ENCODE results near the gene MFSD11. TPM values are rescaled to one million over a fixed set of nuclear protein-coding genes. Genes with fewer than 3 reads are reported as not detected.
A peak's percentile ranks its signal among the peaks of the same experiment; 100 is the strongest.
"Not testable (repeated sequence)": the region's sequence is repeated elsewhere in the genome, so short reads cannot be mapped to it uniquely, and the experiment has no call there.

The MFSD11 gene
- total and polyA plus RNA-seq, 8 donors, result 23.6 to 38.4 (median 35.3) TPM

DNA sequence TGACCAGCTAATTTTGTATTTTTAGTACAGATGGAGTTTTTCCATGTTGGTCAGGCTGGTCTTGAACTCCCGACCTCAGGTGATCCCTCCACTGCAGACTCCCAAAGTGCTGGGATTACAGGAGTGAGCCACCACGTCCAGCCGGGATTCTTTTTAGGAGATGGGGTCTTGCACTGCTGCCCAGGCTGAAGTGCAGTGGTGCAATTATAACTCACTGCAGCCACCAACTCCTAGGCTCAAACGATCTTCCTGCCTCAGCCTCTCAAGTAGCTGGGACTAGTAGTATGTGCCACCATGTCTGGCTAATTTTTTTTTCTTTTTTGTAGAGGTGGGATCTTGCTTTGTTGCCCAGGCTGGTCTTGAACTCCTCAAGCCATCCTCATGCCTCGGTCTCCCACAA is 73.9 kb downstream of the MFSD11 start:
- no peaks in the 10 kb centered on the region for H3K27me3 ChIP-seq
- ATAC-seq (no peak), DNase-seq (no peak)
- H3K4me3 ChIP-seq, result no peak overlapping the region
- H3K4me1 ChIP-seq, result no peaks in the 10 kb centered on the region
- no peaks in the 10 kb centered on the region for H3K9me3 ChIP-seq
- no peak overlapping the region for H3K27ac ChIP-seq
- intact Hi-C loops (cut with DNase I), result no loop called here
- TF ChIP-seq, protein P1, sequence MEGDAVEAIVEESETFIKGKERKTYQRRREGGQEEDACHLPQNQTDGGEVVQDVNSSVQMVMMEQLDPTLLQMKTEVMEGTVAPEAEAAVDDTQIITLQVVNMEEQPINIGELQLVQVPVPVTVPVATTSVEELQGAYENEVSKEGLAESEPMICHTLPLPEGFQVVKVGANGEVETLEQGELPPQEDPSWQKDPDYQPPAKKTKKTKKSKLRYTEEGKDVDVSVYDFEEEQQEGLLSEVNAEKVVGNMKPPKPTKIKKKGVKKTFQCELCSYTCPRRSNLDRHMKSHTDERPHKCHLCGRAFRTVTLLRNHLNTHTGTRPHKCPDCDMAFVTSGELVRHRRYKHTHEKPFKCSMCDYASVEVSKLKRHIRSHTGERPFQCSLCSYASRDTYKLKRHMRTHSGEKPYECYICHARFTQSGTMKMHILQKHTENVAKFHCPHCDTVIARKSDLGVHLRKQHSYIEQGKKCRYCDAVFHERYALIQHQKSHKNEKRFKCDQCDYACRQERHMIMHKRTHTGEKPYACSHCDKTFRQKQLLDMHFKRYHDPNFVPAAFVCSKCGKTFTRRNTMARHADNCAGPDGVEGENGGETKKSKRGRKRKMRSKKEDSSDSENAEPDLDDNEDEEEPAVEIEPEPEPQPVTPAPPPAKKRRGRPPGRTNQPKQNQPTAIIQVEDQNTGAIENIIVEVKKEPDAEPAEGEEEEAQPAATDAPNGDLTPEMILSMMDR (IDR thresholded peaks at IDR 0.05), result no peak
- H3K36me3 ChIP-seq, result no peaks in the 10 kb centered on the region

DNA sequence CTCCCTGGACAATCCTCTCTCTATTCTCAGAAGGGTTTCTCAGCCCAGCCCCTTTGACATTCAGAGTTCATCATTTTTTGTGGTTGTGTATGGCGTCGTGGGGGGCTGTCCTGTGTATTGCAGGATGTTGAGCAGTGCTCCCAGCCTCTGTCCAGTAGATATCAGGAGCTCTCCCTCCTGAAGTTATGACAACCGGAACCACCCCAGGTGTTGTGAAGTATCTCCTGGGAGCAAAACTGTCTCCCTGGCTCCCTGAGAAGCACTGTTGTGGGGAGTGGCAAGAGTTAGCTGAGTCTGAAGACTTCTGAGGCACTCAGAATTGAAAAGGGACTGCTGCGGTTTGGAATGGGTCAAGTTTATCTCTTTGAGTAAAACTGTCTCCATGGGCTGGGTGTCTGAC is 74.3 kb downstream of the MFSD11 start:
- no peaks in the 10 kb centered on the region for H3K4me1 ChIP-seq
- H3K27ac ChIP-seq, result no peak overlapping the region
- DNase-seq (no peak), ATAC-seq (no peak)
- intact Hi-C loops (cut with DNase I), result no loop called here
- H3K4me3 ChIP-seq, result no peak overlapping the region
- TF ChIP-seq, protein P1 (IDR thresholded peaks at IDR 0.05), result no peak
- no peaks in the 10 kb centered on the region for H3K27me3 ChIP-seq
- H3K36me3 ChIP-seq, result no peaks in the 10 kb centered on the region
- H3K9me3 ChIP-seq, result no peaks in the 10 kb centered on the region

DNA sequence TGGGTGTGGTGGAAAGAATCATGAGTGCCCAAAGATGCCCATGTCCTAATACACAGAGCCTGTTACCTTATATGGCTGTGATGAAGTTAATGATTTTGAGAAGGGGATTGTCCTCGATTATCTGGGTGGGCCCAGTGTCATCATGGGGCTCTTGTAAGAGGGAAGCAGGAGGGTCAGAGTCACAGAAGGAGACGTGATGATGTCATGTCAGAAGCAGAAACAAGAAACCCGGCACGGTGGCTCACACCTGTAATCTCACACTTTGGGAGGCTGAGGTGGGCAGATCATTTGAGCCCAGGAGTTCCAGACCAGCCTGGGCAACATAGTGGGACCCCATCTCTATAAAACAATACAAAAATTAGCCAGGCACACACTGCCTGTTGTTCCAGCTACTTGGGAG is 75.0 kb downstream of the MFSD11 start:
- no peak for DNase-seq
- ATAC-seq, result no peak
- Histone ChIP-seq H3K9me3 (no peaks in the 10 kb centered on the region), H3K4me3 (no peak overlapping the region), H3K27ac (no peak overlapping the region), H3K36me3 (no peaks in the 10 kb centered on the region), H3K27me3 (no peaks in the 10 kb centered on the region), H3K4me1 (no peaks in the 10 kb centered on the region)
- intact Hi-C loops (cut with DNase I), result no loop called here
- TF ChIP-seq, protein P1 (IDR thresholded peaks at IDR 0.05), result no peak

DNA sequence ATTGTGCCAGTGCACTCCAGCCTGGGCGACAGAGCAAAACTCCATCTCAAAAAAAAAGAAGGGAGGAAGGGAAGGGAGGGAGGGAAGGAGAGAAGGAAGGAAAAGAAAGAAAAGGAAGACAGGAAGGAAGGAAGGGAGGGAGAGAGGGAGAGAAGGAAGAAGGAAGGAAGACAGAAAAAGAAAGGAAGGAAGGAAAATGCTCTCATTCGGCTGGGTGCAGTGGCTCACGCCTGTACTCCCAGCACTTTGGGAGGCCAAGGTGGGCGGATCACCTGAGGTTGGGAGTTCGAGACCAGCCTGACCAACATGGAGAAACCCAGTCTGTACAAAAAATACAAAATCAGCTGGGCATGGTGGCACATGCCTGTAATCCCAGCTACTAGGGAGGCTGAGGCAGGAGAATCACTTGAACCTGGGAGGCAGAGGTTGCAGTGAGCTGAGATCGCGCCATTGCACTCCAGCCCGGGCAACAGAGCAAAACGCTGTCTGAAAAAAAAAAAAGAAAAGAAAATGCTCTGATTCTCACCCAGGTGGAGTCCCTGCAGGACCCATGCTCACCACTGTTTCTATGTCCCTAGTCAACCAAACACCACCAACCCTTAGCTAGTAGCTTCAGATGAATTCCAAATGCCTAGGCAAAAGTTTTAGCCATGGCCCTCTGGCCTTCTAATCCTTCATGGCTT is 78.1 kb downstream of the MFSD11 start:
- H3K36me3 ChIP-seq; intact Hi-C loops (cut with DNase I); H3K27ac ChIP-seq; DNase-seq; H3K27me3 ChIP-seq; ATAC-seq; H3K4me1 ChIP-seq; H3K4me3 ChIP-seq; H3K9me3 ChIP-seq: not testable (repeated sequence)

DNA sequence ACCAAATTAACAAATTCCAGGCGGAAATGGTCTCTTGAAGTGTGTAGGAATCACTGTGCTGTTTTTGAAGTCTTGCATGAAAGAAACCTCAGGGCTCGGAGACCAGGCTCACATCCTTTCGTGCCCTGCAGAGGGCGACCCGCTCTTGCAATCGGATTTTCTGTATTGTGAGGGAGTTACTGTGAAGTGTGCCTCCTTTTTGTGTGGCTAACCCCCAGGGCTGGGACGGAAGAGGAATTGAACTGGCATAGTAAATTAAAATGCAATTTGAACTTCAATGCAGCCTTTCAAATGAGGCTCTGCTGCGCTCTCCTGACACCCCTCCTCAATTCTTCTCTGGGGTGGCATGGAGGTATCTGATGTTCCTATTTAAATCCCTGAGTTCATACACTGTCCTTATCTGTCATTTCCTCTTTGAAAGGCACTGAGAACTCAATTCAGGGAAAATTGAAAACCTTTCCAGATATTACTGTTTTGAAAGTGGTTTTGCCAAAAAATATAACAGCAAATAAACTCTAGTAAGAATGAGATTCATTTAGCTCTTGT is 78.7 kb downstream of the MFSD11 start:
- H3K36me3 ChIP-seq, result no peaks in the 10 kb centered on the region
- DNase-seq, result peak in 1 of 4 donors; percentile 32
- no peak overlapping the region for H3K27ac ChIP-seq
- intact Hi-C loops (cut with DNase I), result no loop called here
- H3K9me3 ChIP-seq, result no peaks in the 10 kb centered on the region
- H3K4me1 ChIP-seq, result no peaks in the 10 kb centered on the region
- ATAC-seq, result no peak
- peaks cover 0 to 4% of the 10 kb centered on the region in 2 donors for H3K27me3 ChIP-seq
- TF ChIP-seq, protein P1 (IDR thresholded peaks at IDR 0.05), result peak; percentile 36 to 40
- H3K4me3 ChIP-seq, result no peak overlapping the region

DNA sequence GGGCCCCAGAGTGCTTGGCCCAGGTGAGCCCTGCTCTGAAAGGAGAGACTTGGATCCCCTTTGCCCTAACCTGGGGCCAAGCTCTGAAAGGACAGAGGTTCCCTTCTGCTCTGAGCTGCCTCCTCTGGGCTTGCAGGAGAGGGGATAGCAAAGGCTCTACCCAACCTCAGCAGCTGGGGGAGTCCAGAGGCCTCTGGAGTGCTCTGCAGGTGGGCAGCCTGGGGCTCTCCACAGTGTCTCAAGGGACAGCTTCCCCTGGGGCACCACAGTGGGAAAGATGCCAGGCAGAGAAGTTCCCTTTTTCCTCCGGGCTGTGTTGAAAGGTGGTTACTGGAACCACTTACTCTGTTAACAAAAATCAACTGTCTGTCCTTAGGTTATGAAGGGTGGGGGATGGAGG is 82.1 kb downstream of the MFSD11 start:
- intact Hi-C loops (cut with DNase I), result no loop called here
- ATAC-seq, result no peak
- TF ChIP-seq, protein P1 (IDR thresholded peaks at IDR 0.05), result no peak

More for the DNA sequence above, 82.1 kb downstream of the MFSD11 start:
- no peak for DNase-seq
- no peaks in the 10 kb centered on the region for H3K4me1 ChIP-seq
- peaks cover 0 to 4% of the 10 kb centered on the region in 2 donors for H3K27me3 ChIP-seq
- no peaks in the 10 kb centered on the region for H3K36me3 ChIP-seq
- no peak overlapping the region for H3K4me3 ChIP-seq
- no peak overlapping the region for H3K27ac ChIP-seq
- no peaks in the 10 kb centered on the region for H3K9me3 ChIP-seq

Measured in left lung (tissue), 10 donors.